ENCODE results near the gene NOXO1.
"Not testable (repeated sequence)": the region's sequence is repeated elsewhere in the genome, so short reads cannot be mapped to it uniquely, and the experiment has no call there.

The NOXO1 gene

GRCh38 chr16:1959269-1960039 lies 21.8 kb downstream of the NOXO1 start, which contains the start of gene NDUFB10:
TSS of gene NDUFB10 (plus strand) at chr16:1959538. CDS start at chr16:1959625, 87 bp downstream.
- peak; percentile 88 for DNase-seq

GRCh38 chr16:1958715-1959268 lies 22.5 kb downstream of the NOXO1 start:
- DNase-seq: no peak

- DNase-seq: not testable (repeated sequence)
Measured at GRCh38 chr16:1958143-1958491, 23.2 kb downstream of the NOXO1 start.

- DNase-seq: not testable (repeated sequence)
Measured at GRCh38 chr16:1957434-1958142, 23.7 kb downstream of the NOXO1 start.

- no peak for DNase-seq
Measured at GRCh38 chr16:1953734-1954133, 27.5 kb downstream of the NOXO1 start.

GRCh38 chr16:1950559-1950958 lies 30.7 kb downstream of the NOXO1 start:
- DNase-seq: no peak

- no peak for DNase-seq
Measured at GRCh38 chr16:1950047-1950446, 31.2 kb downstream of the NOXO1 start.

- no peak for DNase-seq
Measured at GRCh38 chr16:1949507-1949906, 31.8 kb downstream of the NOXO1 start.

- no peak for DNase-seq
Measured at GRCh38 chr16:1947369-1947670, 33.9 kb downstream of the NOXO1 start.

GRCh38 chr16:1946495-1947368 lies 34.5 kb downstream of the NOXO1 start:
- DNase-seq: no peak

GRCh38 chr16:1945559-1946391 lies 35.5 kb downstream of the NOXO1 start:
- no peak for DNase-seq

GRCh38 chr16:1944612-1945199 lies 36.6 kb downstream of the NOXO1 start:
- no peak for DNase-seq

- DNase-seq: peak; percentile 98
Measured at GRCh38 chr16:1942810-1943726, 38.2 kb downstream of the NOXO1 start, which contains the start of gene MSRB1. TSS of gene MSRB1 (minus strand) at chr16:1943199. CDS start at chr16:1943156, 43 bp downstream.

- no peak for DNase-seq
Measured at GRCh38 chr16:1942047-1942809, 39.0 kb downstream of the NOXO1 start.

- no peak for DNase-seq
Measured at GRCh38 chr16:1941162-1942046, 39.9 kb downstream of the NOXO1 start.

GRCh38 chr16:1940273-1941161 lies 40.8 kb downstream of the NOXO1 start:
- DNase-seq: no peak

- not testable (repeated sequence) for DNase-seq
Measured at GRCh38 chr16:1939833-1940232, 41.4 kb downstream of the NOXO1 start.

GRCh38 chr16:1938910-1939309 lies 42.4 kb downstream of the NOXO1 start:
- no peak for DNase-seq

Data from activated effector memory CD4-positive, alpha-beta T cell treated with Interleukin-2 at 50 U/mL for 16 hours (primary cell).